ENCODE data around the gene MACROD2.

- TF ChIP-seq CTCF (IDR thresholded peaks at IDR 0.05; ENCODE audit: poor library complexity, severe bottlenecking) (no peak), EP300 (conservative IDR thresholded peaks at IDR 0.05; ENCODE audit: poor library complexity, severe bottlenecking) (no peak), TAF1 (IDR thresholded peaks at IDR 0.05; ENCODE audit: low read depth) (no peak), SMC3 (conservative IDR thresholded peaks at IDR 0.05; ENCODE audit: poor library complexity) (no peak), EZH2 (IDR thresholded peaks at IDR 0.05; ENCODE audit: borderline replicate concordance, insufficient read depth, low read length, poor library complexity, severe bottlenecking) (no peak), POLR2AphosphoS5 (IDR thresholded peaks at IDR 0.05) (no peak), RAD21 (conservative IDR thresholded peaks at IDR 0.05) (no peak), MXI1 (conservative IDR thresholded peaks at IDR 0.05; ENCODE audit: poor library complexity, severe bottlenecking) (no peak)
These were observed 1193.1 kb downstream of the MACROD2 start for GRCh38 chr20:15188415-15188814.
